ENCODE data around the gene KLK15. TPM values are rescaled to one million over a fixed set of nuclear protein-coding genes. Genes with fewer than 3 reads are reported as not detected.

Gene KLK15
- total and polyA plus RNA-seq, 7 donors = 2.1 to 10.2 (median 2.8) TPM; not detected in 4

DNA sequence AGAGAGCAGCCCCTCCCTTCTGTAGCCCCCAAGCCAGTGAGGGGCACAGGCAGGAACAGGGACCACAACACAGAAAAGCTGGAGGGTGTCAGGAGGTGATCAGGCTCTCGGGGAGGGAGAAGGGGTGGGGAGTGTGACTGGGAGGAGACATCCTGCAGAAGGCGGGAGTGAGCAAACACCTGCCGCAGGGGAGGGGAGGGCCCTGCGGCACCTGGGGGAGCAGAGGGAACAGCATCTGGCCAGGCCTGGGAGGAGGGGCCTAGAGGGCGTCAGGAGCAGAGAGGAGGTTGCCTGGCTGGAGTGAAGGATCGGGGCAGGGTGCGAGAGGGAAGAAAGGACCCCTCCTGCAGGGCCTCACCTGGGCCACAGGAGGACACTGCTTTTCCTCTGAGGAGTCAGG is 25.5 kb upstream of the KLK15 start:
- H3K27me3 ChIP-seq = peaks cover 0 to 41% (median 9%) of the 10 kb centered on the region in 3 donors
- TF ChIP-seq POLR2A (IDR thresholded peaks at IDR 0.05) (no peak), POLR2AphosphoS5 (IDR thresholded peaks at IDR 0.05) (no peak), EP300 (IDR thresholded peaks at IDR 0.05) (no peak)
- TF ChIP-seq, protein P1, sequence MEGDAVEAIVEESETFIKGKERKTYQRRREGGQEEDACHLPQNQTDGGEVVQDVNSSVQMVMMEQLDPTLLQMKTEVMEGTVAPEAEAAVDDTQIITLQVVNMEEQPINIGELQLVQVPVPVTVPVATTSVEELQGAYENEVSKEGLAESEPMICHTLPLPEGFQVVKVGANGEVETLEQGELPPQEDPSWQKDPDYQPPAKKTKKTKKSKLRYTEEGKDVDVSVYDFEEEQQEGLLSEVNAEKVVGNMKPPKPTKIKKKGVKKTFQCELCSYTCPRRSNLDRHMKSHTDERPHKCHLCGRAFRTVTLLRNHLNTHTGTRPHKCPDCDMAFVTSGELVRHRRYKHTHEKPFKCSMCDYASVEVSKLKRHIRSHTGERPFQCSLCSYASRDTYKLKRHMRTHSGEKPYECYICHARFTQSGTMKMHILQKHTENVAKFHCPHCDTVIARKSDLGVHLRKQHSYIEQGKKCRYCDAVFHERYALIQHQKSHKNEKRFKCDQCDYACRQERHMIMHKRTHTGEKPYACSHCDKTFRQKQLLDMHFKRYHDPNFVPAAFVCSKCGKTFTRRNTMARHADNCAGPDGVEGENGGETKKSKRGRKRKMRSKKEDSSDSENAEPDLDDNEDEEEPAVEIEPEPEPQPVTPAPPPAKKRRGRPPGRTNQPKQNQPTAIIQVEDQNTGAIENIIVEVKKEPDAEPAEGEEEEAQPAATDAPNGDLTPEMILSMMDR (IDR thresholded peaks at IDR 0.05) = no peak
- WGBS, 2 donors = 4 to 14% methylated on average over 7 of the region's 7 CpGs
- DNase-seq = no peak
- no peaks in the 10 kb centered on the region for H3K4me1 ChIP-seq
- intact Hi-C loops (cut with DNase I) = no loop called here
- H3K9me3 ChIP-seq = peaks cover 0 to 3% (median 0%) of the 10 kb centered on the region in 4 donors
- no peak overlapping the region for H3K4me3 ChIP-seq
- H3K36me3 ChIP-seq = no peaks in the 10 kb centered on the region
- H3K27ac ChIP-seq = no peak overlapping the region

DNA sequence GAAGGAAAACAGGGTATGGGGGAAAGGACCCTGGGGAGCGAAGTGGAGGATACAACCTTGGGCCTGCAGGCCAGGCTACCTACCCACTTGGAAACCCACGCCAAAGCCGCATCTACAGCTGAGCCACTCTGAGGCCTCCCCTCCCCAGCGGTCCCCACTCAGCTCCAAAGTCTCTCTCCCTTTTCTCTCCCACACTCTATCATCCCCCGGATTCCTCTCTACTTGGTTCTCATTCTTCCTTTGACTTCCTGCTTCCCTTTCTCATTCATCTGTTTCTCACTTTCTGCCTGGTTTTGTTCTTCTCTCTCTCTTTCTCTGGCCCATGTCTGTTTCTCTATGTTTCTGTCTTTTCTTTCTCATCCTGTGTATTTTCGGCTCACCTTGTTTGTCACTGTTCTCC is 24.0 kb upstream of the KLK15 start:
- Histone ChIP-seq H3K9me3 (peaks cover 0 to 3% (median 0%) of the 10 kb centered on the region in 4 donors), H3K4me3 (no peak overlapping the region), H3K36me3 (no peaks in the 10 kb centered on the region), H3K27me3 (peaks cover 0 to 49% (median 9%) of the 10 kb centered on the region in 3 donors), H3K4me1 (no peaks in the 10 kb centered on the region), H3K27ac (no peak overlapping the region)
- WGBS, 2 donors = 74 to 87% methylated on average over 6 of the region's 6 CpGs
- DNase-seq = no peak
- TF ChIP-seq POLR2A (IDR thresholded peaks at IDR 0.05) (no peak), POLR2AphosphoS5 (IDR thresholded peaks at IDR 0.05) (no peak), EP300 (IDR thresholded peaks at IDR 0.05) (no peak)
- TF ChIP-seq, protein P1 (IDR thresholded peaks at IDR 0.05) = no peak
- intact Hi-C loops (cut with DNase I) = no loop called here

DNA sequence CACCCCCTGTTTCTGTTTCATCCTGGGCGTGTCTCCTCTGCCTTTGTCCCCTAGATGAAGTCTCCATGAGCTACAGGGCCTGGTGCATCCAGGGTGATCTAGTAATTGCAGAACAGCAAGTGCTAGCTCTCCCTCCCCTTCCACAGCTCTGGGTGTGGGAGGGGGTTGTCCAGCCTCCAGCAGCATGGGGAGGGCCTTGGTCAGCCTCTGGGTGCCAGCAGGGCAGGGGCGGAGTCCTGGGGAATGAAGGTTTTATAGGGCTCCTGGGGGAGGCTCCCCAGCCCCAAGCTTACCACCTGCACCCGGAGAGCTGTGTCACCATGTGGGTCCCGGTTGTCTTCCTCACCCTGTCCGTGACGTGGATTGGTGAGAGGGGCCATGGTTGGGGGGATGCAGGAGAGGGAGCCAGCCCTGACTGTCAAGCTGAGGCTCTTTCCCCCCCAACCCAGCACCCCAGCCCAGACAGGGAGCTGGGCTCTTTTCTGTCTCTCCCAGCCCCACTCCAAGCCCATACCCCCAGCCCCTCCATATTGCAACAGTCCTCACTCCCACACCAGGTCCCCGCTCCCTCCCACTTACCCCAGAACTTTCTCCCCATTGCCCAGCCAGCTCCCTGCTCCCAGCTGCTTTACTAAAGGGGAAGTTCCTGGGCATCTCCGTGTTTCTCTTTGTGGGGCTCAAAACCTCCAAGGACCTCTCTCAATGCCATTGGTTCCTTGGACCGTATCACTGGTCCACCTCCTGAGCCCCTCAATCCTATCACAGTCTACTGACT is 21.4 kb upstream of the KLK15 start, which contains the start of gene KLK3:
Gene KLK3 (plus strand): TSS at position 280 of the 775 bp plus-strand sequence. CDS start 41 bp downstream, at position 321.
- Histone ChIP-seq H3K27me3 (peaks cover 0 to 62% (median 9%) of the 10 kb centered on the region in 3 donors), H3K4me3 (no peak within 1 kb of the TSS), H3K9me3 (no peaks in the 10 kb centered on the region), H3K36me3 (no peaks in the 10 kb centered on the region), H3K4me1 (no peaks in the 10 kb centered on the region), H3K27ac (no peak within 1 kb of the TSS)
- WGBS, 2 donors = 70 to 78% methylated on average over 9 of the region's 9 CpGs
- TF ChIP-seq POLR2AphosphoS5 (IDR thresholded peaks at IDR 0.05) (no peak), EP300 (IDR thresholded peaks at IDR 0.05) (no peak), POLR2A (IDR thresholded peaks at IDR 0.05) (no peak)
- TF ChIP-seq, protein P1 (IDR thresholded peaks at IDR 0.05) = no peak
- DNase-seq = no peak
- intact Hi-C loops (cut with DNase I) = no loop called here

DNA sequence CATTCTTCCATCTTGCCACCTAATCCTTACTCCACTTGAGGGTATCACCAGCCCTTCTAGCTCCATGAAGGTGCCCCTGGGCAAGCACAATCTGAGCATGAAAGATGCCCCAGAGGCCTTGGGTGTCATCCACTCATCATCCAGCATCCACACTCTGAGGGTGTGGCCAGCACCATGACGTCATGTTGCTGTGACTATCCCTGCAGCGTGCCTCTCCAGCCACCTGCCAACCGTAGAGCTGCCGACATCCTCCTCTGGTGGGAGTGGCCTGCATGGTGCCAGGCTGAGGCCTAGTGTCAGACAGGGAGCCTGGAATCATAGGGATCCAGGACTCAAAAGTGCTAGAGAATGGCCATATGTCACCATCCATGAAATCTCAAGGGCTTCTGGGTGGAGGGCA is 18.2 kb upstream of the KLK15 start:
- Histone ChIP-seq H3K27me3 (peaks cover 0 to 45% (median 0%) of the 10 kb centered on the region in 3 donors), H3K27ac (no peak overlapping the region), H3K9me3 (no peaks in the 10 kb centered on the region), H3K4me1 (no peaks in the 10 kb centered on the region), H3K36me3 (no peaks in the 10 kb centered on the region), H3K4me3 (no peak overlapping the region)
- DNase-seq = no peak
- no peak for TF ChIP-seq POLR2AphosphoS5 (IDR thresholded peaks at IDR 0.05)
- TF ChIP-seq, protein P1 (IDR thresholded peaks at IDR 0.05) = no peak
- no peak for TF ChIP-seq EP300 (IDR thresholded peaks at IDR 0.05)
- no peak for TF ChIP-seq POLR2A (IDR thresholded peaks at IDR 0.05)
- intact Hi-C loops (cut with DNase I) = no loop called here
- 24 to 60% methylated on average over 4 of the region's 4 CpGs for WGBS, 2 donors

All from sigmoid colon (tissue), 7 donors.